Measurements from ENCODE around the gene NRXN2.

DNA sequence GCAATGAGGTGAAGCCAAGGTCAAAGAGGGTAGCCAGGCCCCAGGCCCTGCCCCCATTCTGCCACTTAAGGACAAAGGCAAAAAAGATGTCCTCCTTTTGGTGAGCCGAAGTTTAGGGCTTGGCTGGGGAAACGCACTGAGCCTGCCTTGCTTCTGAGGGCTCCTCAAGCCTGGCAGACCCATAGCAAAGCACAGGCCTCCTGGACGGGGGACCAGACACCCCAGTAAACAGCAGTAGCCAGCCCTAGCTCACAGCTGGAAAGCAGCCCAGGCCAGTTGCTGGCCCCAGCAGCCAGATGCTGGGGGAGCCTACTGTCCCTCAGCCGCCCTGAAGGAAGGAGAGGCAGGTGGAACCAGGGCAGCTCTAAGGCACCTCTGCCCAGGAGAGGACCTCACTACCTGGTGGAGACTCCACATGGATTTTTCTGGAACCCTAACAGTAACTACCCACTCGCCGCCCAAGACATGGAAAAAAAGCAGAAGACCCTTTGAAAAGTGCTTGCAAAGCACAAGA lies 40.6 kb upstream of the NRXN2 start:
- TF ChIP-seq ZNF207 (IDR thresholded peaks at IDR 0.05; ENCODE audit: borderline replicate concordance) (no peak), MEIS2 (CRISPR knock-in tag; IDR thresholded peaks at IDR 0.05) (no peak), HDAC2 (CRISPR knock-in tag; IDR thresholded peaks at IDR 0.05) (no peak), CEBPB (IDR thresholded peaks at IDR 0.05; ENCODE audit: borderline replicate concordance, low read depth, low read length) (no peak)
- TF ChIP-seq, protein P1, sequence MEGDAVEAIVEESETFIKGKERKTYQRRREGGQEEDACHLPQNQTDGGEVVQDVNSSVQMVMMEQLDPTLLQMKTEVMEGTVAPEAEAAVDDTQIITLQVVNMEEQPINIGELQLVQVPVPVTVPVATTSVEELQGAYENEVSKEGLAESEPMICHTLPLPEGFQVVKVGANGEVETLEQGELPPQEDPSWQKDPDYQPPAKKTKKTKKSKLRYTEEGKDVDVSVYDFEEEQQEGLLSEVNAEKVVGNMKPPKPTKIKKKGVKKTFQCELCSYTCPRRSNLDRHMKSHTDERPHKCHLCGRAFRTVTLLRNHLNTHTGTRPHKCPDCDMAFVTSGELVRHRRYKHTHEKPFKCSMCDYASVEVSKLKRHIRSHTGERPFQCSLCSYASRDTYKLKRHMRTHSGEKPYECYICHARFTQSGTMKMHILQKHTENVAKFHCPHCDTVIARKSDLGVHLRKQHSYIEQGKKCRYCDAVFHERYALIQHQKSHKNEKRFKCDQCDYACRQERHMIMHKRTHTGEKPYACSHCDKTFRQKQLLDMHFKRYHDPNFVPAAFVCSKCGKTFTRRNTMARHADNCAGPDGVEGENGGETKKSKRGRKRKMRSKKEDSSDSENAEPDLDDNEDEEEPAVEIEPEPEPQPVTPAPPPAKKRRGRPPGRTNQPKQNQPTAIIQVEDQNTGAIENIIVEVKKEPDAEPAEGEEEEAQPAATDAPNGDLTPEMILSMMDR (CRISPR knock-in tag; IDR thresholded peaks at IDR 0.05) = no peak
- TF ChIP-seq, protein P2, sequence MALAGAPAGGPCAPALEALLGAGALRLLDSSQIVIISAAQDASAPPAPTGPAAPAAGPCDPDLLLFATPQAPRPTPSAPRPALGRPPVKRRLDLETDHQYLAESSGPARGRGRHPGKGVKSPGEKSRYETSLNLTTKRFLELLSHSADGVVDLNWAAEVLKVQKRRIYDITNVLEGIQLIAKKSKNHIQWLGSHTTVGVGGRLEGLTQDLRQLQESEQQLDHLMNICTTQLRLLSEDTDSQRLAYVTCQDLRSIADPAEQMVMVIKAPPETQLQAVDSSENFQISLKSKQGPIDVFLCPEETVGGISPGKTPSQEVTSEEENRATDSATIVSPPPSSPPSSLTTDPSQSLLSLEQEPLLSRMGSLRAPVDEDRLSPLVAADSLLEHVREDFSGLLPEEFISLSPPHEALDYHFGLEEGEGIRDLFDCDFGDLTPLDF (CRISPR knock-in tag; IDR thresholded peaks at IDR 0.05) = no peak
- TF ChIP-seq, protein P3, sequence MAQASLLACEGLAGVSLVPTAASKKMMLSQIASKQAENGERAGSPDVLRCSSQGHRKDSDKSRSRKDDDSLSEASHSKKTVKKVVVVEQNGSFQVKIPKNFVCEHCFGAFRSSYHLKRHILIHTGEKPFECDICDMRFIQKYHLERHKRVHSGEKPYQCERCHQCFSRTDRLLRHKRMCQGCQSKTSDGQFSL (CRISPR knock-in tag; IDR thresholded peaks at IDR 0.05) = no peak
